Lung (tissue), 12 donors: Measurements from ENCODE around the gene SLC35F3. TPM values are rescaled to one million over a fixed set of nuclear protein-coding genes. Genes with fewer than 3 reads are reported as not detected.

ENCODE experiments used
- ATAC-seq: fragments of 200-7000 bp; cut with Tn5 transposase; one replicate; pipeline ENCODE4 v1.9.1; 2020; ENCODE audit warnings: moderate number of reproducible peaks; ENCODE audit not compliant: insufficient read depth, low FRiP score
- DNase-seq, 3 donors: peaks; one replicate each; pipeline ENCODE4 v3.0.0-alpha.2; 2013 to 2017
- H3K27ac ChIP-seq, 2 donors: one replicate each; pipeline ENCODE4 v1.5.1; 2013; ENCODE audit warnings: mild to moderate bottlenecking in 2 of 2, moderate library complexity in 2 of 2, control low read depth in 1 of 2, inconsistent platforms in 1 of 2, low read depth in 1 of 2, low read length in 1 of 2
- H3K27me3 ChIP-seq, 3 donors: one replicate each; pipeline ENCODE4 v1.5.1; 2013; ENCODE audit warnings: low read length in 2 of 3; ENCODE audit not compliant: control insufficient read depth in 3 of 3, insufficient read depth in 3 of 3
- H3K36me3 ChIP-seq, 4 donors: one replicate each; pipeline ENCODE4 v1.5.1; 2013; ENCODE audit warnings: low read length in 4 of 4, mild to moderate bottlenecking in 1 of 4, moderate library complexity in 1 of 4; ENCODE audit not compliant: control insufficient read depth in 4 of 4, insufficient read depth in 4 of 4
- H3K4me1 ChIP-seq, 5 donors: one replicate each; pipeline ENCODE4 v1.5.1; 2013; ENCODE audit warnings: low read length in 5 of 5, mild to moderate bottlenecking in 2 of 5, moderate library complexity in 1 of 5; ENCODE audit not compliant: control insufficient read depth in 5 of 5, insufficient read depth in 5 of 5
- H3K4me3 ChIP-seq: one replicate; pipeline ENCODE4 v1.5.1; 2013; ENCODE audit warnings: mild to moderate bottlenecking, control low read depth, moderate library complexity
- H3K9ac ChIP-seq, 2 donors: one replicate each; pipeline ENCODE4 v1.5.1; 2013; ENCODE audit warnings: low read length in 2 of 2, control low read depth in 1 of 2; ENCODE audit not compliant: insufficient read depth in 1 of 2
- H3K9me3 ChIP-seq, 4 donors: one replicate each; pipeline ENCODE4 v1.5.1; 2013; ENCODE audit warnings: low read length in 3 of 4, mild to moderate bottlenecking in 1 of 4, moderate library complexity in 1 of 4; ENCODE audit not compliant: control insufficient read depth in 4 of 4, insufficient read depth in 3 of 4
- CTCF ChIP-seq: IDR thresholded peaks from 2 replicates; pipeline ENCODE4 v1.5.1; 2012; ENCODE audit warnings: mild to moderate bottlenecking; ENCODE audit errors: control extremely low read depth, extremely low read depth
- WGBS, 2 donors: extraction: QIAGEN DNeasy Blood & Tissue Kit; methylation state at CpG; one replicate each; pipeline ENCODE4 v1.1.7; 2013; 5-methylcytosine and 5-hydroxymethylcytosine counted together
- polyA plus RNA-seq, 2 donors: library from polyadenylated mRNA; stranded (reverse); fragments of 200-250 nt; gene quantifications; one replicate each; pipeline ENCODE4 v1.2.1, GENCODE V29; 2013
- total RNA-seq, 2 donors: library from RNA; depleted of rRNA in 1 of 2; stranded (reverse); fragments of >200 nt in 1 of 2; gene quantifications; one replicate each; pipeline ENCODE4 v1.2.1, GENCODE V29; 2014 to 2021
- donor health status: control.
- donor health status: control.
- donor health status: Bipolar disorder and iron deficiency.
- donor health status: healthy.
- donor health status: DM: yes; HTN: yes; CAD: no.

SLC35F3 gene
- total and polyA plus RNA-seq, 4 donors, result 0.09 to 1.4 (median 0.48) TPM

GRCh38 chr1:234262007-234262753, 357.7 kb downstream of the SLC35F3 start:
- ATAC-seq (no peak), DNase-seq (no peak)
- Histone ChIP-seq H3K27me3 (no peaks in the 10 kb centered on the region), H3K9me3 (no peaks in the 10 kb centered on the region), H3K4me1 (no peaks in the 10 kb centered on the region), H3K4me3 (no peak overlapping the region), H3K27ac (no peak overlapping the region), H3K36me3 (no peaks in the 10 kb centered on the region), H3K9ac (no peak overlapping the region)
- WGBS, 2 donors, result 72 to 75% methylated on average over 6 of the region's 6 CpGs
- TF ChIP-seq CTCF, result no peak

GRCh38 chr1:234262754-234263105, 358.3 kb downstream of the SLC35F3 start:
- ATAC-seq (no peak), DNase-seq (no peak)
- H3K27ac ChIP-seq, result no peak overlapping the region
- no peaks in the 10 kb centered on the region for H3K9me3 ChIP-seq
- H3K9ac ChIP-seq, result no peak overlapping the region
- H3K4me1 ChIP-seq, result no peaks in the 10 kb centered on the region
- no peaks in the 10 kb centered on the region for H3K36me3 ChIP-seq
- no peaks in the 10 kb centered on the region for H3K27me3 ChIP-seq
- WGBS, 2 donors, result 58 to 75% methylated on average over 2 of the region's 2 CpGs
- H3K4me3 ChIP-seq, result no peak overlapping the region
- no peak for TF ChIP-seq CTCF

DNA sequence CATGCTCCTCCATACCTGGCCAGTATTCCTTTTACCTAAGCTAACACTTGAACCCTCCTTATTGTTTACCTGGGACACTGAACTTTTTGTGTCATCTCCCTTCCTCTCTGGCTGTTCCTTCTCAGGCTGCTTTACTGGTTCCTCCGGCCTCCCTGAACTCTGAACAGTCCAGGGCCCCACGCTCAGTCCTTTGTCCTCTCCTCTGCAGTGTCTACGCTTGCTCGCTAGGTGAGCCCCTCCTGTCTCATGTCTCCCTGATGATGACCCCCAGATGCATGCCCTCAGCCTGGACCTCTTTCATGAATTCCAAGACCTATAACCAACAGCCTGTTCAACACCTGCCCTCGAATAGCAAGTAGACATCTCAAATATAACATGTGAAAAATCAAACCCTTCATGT, 360.4 kb downstream of the SLC35F3 start:
- 91 to 95% methylated on average over 5 of the region's 5 CpGs for WGBS, 2 donors
- no peaks in the 10 kb centered on the region for H3K4me1 ChIP-seq
- no peak for TF ChIP-seq CTCF
- H3K4me3 ChIP-seq, result no peak overlapping the region
- no peaks in the 10 kb centered on the region for H3K9me3 ChIP-seq
- ATAC-seq (no peak), DNase-seq (no peak)
- no peak overlapping the region for H3K9ac ChIP-seq
- H3K27ac ChIP-seq, result no peak overlapping the region
- no peaks in the 10 kb centered on the region for H3K36me3 ChIP-seq
- no peaks in the 10 kb centered on the region for H3K27me3 ChIP-seq

DNA sequence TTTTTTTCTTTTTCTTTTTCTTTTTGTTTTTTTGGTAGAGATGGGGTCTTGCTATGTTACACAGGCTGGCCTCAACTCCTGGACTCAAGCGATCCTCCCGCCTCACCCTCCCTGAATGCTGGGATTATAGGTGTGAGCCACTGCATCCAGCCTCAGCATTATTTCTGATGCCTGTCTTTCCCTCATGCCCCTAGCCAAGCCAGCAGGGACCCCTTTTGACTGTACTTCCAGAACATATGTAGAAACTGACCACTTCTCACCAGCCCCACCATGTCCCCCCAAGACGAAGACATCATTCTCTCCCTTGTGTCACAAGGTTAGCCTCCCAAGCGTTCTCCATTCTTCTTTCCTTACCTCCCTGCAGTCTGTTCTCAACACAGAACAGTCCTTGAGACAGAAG, 360.8 kb downstream of the SLC35F3 start:
- ATAC-seq, result no peak
- no peak overlapping the region for H3K4me3 ChIP-seq
- no peaks in the 10 kb centered on the region for H3K36me3 ChIP-seq
- no peaks in the 10 kb centered on the region for H3K9me3 ChIP-seq
- WGBS, 2 donors, result 79 to 97% methylated on average over 4 of the region's 4 CpGs
- H3K4me1 ChIP-seq, result no peaks in the 10 kb centered on the region
- no peak for TF ChIP-seq CTCF
- DNase-seq, result no peak
- no peak overlapping the region for H3K9ac ChIP-seq
- H3K27ac ChIP-seq, result no peak overlapping the region
- no peaks in the 10 kb centered on the region for H3K27me3 ChIP-seq
